GM12878 (cell line): ENCODE data around the gene ENDOG. TPM values are rescaled to one million over a fixed set of nuclear protein-coding genes. Genes with fewer than 3 reads are reported as not detected.

Experiments used
- ATAC-seq: fragments of 200-7000 bp; cut with Tn5 transposase; 3 replicates; pipeline ENCODE4 v1.9.1; 2020; ENCODE audit warnings: mild to moderate bottlenecking, moderate library complexity
- BruUV-seq: library from RNA; stranded (reverse); fragments of 400-500 nt; replicated peaks from 2 replicates; lab custom pipeline; 2021; lab: Mats Ljungman, UMichigan
- CTCF ChIA-PET: fragments of 300-600 bp; sonication (Branson Sonifier 250); formaldehyde crosslinking; extraction: SDS; loops from one replicate; lab custom pipeline; 2021; ENCODE audit warnings: inconsistent platforms; lab: Yijun Ruan, JAX
- POLR2A ChIA-PET: fragments of 350-600 bp; formaldehyde crosslinking; extraction: SDS; loops from one replicate; lab custom pipeline; 2021; ENCODE audit warnings: inconsistent platforms; lab: Charles Lee
- RAD21 ChIA-PET: fragments of 300-600 bp; sonication (Branson Sonifier 250); formaldehyde crosslinking; loops from one replicate; lab custom pipeline; 2023; ENCODE audit warnings: antibody characterized with exemption; ENCODE audit not compliant: unreplicated experiment; lab: Charles Lee
- SMC1A ChIA-PET: fragments of 300-600 bp; sonication (Branson Sonifier 250); formaldehyde crosslinking; loops from one replicate; lab custom pipeline; 2023; ENCODE audit not compliant: unreplicated experiment, uncharacterized antibody; lab: Charles Lee
- DNase-seq: peaks from one replicate; pipeline ENCODE4 v3.0.0-alpha.2; 2011; ENCODE audit warnings: low read depth, low spot score
- FAIRE-seq: peaks from 3 replicates; lab custom pipeline; 2011; peaks lifted over from hg19 to GRCh38; lab: Jason Lieb, UNC
- H2AFZ ChIP-seq: 2 replicates; pipeline ENCODE4 v1.6.0; 2011; ENCODE audit warnings: low read depth, low read length, control low read depth; ENCODE audit not compliant: control insufficient read depth
- H3K27ac ChIP-seq: 2 replicates; pipeline ENCODE4 v1.5.1; 2011; ENCODE audit warnings: control low read depth; ENCODE audit not compliant: control insufficient read depth, insufficient read depth
- H3K27me3 ChIP-seq, 2 experiments: replicated peaks in 1 of 2; 2 replicates each; pipeline versions ENCODE4 v1.6.0 to v1.6.1; 2011; ENCODE audit warnings: low read length in 1 of 2; ENCODE audit not compliant: control insufficient read depth in 2 of 2, insufficient read depth in 2 of 2
- H3K36me3 ChIP-seq, 2 experiments: 2 replicates each; pipeline ENCODE4 v1.5.1; 2011; ENCODE audit warnings: low read length in 1 of 2; ENCODE audit not compliant: control insufficient read depth in 2 of 2, insufficient read depth in 2 of 2
- H3K4me1 ChIP-seq: 2 replicates; pipeline ENCODE4 v1.6.1; 2011; ENCODE audit warnings: mild to moderate bottlenecking, low read length, moderate library complexity, mixed read lengths; ENCODE audit not compliant: control insufficient read depth, insufficient read depth
- H3K4me2 ChIP-seq: 2 replicates; pipeline ENCODE4 v1.6.0; 2011; ENCODE audit warnings: control low read depth; ENCODE audit not compliant: control insufficient read depth, insufficient read depth
- H3K4me3 ChIP-seq: fragments of 200-600 bp; sonication (generic); 2 replicates; pipeline ENCODE4 v1.5.1; 2016
- H3K79me2 ChIP-seq: 2 replicates; pipeline ENCODE4 v1.6.0; 2011; ENCODE audit warnings: low read length; ENCODE audit not compliant: control insufficient read depth, insufficient read depth
- H3K9ac ChIP-seq: 2 replicates; pipeline ENCODE4 v1.8.0; 2011; ENCODE audit warnings: low read length, control low read depth, mixed read lengths; ENCODE audit not compliant: control insufficient read depth, insufficient read depth
- H3K9me3 ChIP-seq: replicated peaks from 3 replicates; pipeline ENCODE4 v1.5.1; 2011; ENCODE audit warnings: mild to moderate bottlenecking, low read length; ENCODE audit not compliant: control insufficient read depth, insufficient read depth
- H4K20me1 ChIP-seq: 2 replicates; pipeline ENCODE4 v1.6.0; 2011; ENCODE audit not compliant: control insufficient read depth, insufficient read depth
- BMI1 ChIP-seq: fragments of 450-650 bp; IDR thresholded peaks from 2 replicates; pipeline ENCODE4 v1.6.1; 2016; ENCODE audit warnings: mild to moderate bottlenecking, moderate library complexity, borderline replicate concordance
- CHD1 ChIP-seq: IDR thresholded peaks from 2 replicates; pipeline ENCODE4 v1.6.1; 2012; ENCODE audit warnings: low read depth, low read length, improper control_type of control experiment
- CHD4 ChIP-seq: fragments of 200-600 bp; sonication (generic); IDR thresholded peaks from 2 replicates; pipeline ENCODE4 v1.6.1; 2016; ENCODE audit warnings: mild to moderate bottlenecking
- DPF2 ChIP-seq: fragments of 450-650 bp; IDR thresholded peaks from 2 replicates; pipeline ENCODE4 v1.6.1; 2017; ENCODE audit warnings: mild to moderate bottlenecking
- EGR1 ChIP-seq, 2 experiments: IDR thresholded peaks; 1 replicate in 1 of 2; 2 replicates in 1 of 2; pipeline ENCODE4 v1.6.1; 2011 to 2012; ENCODE audit warnings: low read depth in 2 of 2, low read length in 2 of 2, borderline replicate concordance in 1 of 2, mild to moderate bottlenecking in 1 of 2, moderate library complexity in 1 of 2
- ETV6 ChIP-seq, 2 experiments: fragments of 450-650 bp in 1 of 2; IDR thresholded peaks in 1 of 2; conservative IDR thresholded peaks in 1 of 2; 2 replicates each; pipeline ENCODE4 v1.6.1; 2014; ENCODE audit warnings: antibody characterized with exemption in 1 of 2, borderline replicate concordance in 1 of 2, low read depth in 1 of 2, mild to moderate bottlenecking in 1 of 2, moderate library complexity in 1 of 2
- GABPA ChIP-seq: IDR thresholded peaks from 2 replicates; pipeline ENCODE4 v1.6.1; 2014; ENCODE audit warnings: antibody characterized with exemption, low read depth, mild to moderate bottlenecking, inconsistent platforms
- GATAD2B ChIP-seq: fragments of 450-650 bp; conservative IDR thresholded peaks from 2 replicates; pipeline ENCODE4 v1.6.1; 2017; ENCODE audit warnings: low read depth, mild to moderate bottlenecking, moderate library complexity
- HDAC2 ChIP-seq: fragments of 200-600 bp; sonication (generic); IDR thresholded peaks from 2 replicates; pipeline ENCODE4 v1.6.1; 2017
- IKZF1 ChIP-seq: fragments of 450-650 bp; conservative IDR thresholded peaks from 2 replicates; pipeline ENCODE4 v1.6.1; 2017; ENCODE audit warnings: antibody characterized with exemption, mild to moderate bottlenecking
- KDM1A ChIP-seq: fragments of 200-600 bp; sonication (generic); IDR thresholded peaks from 2 replicates; pipeline ENCODE4 v1.6.1; 2016; ENCODE audit warnings: borderline replicate concordance
- LARP7 ChIP-seq: fragments of 450-650 bp; IDR thresholded peaks from 2 replicates; pipeline ENCODE4 v1.6.1; 2017; ENCODE audit warnings: mild to moderate bottlenecking
- MYC ChIP-seq: IDR thresholded peaks from 2 replicates; pipeline ENCODE4 v1.6.1; 2011; ENCODE audit warnings: mild to moderate bottlenecking, low read length, moderate library complexity, inconsistent platforms; ENCODE audit not compliant: insufficient read depth, insufficient replicate concordance, insufficient read length, severe bottlenecking
- NFYA ChIP-seq: IDR thresholded peaks from 2 replicates; pipeline ENCODE4 v1.6.1; 2011; ENCODE audit warnings: low read depth, mild to moderate bottlenecking, low read length, improper control_type of control experiment, borderline replicate concordance
- POLR2AphosphoS2 ChIP-seq: IDR thresholded peaks from 2 replicates; pipeline ENCODE4 v1.6.1; 2011; ENCODE audit warnings: low read depth, mild to moderate bottlenecking, low read length, improper control_type of control experiment, moderate library complexity
- POLR2AphosphoS5 ChIP-seq: IDR thresholded peaks from 2 replicates; pipeline ENCODE4 v1.6.1; 2011; ENCODE audit warnings: mild to moderate bottlenecking, low read length, inconsistent platforms
- RAD21 ChIP-seq: IDR thresholded peaks from 2 replicates; pipeline ENCODE4 v1.6.1; 2011; ENCODE audit warnings: mild to moderate bottlenecking, low read depth, low read length, moderate library complexity; ENCODE audit not compliant: insufficient read depth
- SMC3 ChIP-seq: IDR thresholded peaks from 2 replicates; pipeline ENCODE4 v1.6.1; 2011; ENCODE audit warnings: low read length, improper control_type of control experiment, borderline replicate concordance
- SPI1 ChIP-seq: IDR thresholded peaks from 2 replicates; pipeline ENCODE4 v1.6.1; 2011; ENCODE audit warnings: low read depth, mild to moderate bottlenecking, low read length, moderate library complexity, borderline replicate concordance; ENCODE audit not compliant: insufficient read depth
- SREBF1 ChIP-seq: IDR thresholded peaks from 2 replicates; pipeline ENCODE4 v1.6.1; 2012; ENCODE audit warnings: mild to moderate bottlenecking, low read length
- SREBF2 ChIP-seq: IDR thresholded peaks from 2 replicates; pipeline ENCODE4 v1.6.1; 2012; ENCODE audit warnings: mild to moderate bottlenecking, low read length
- STAT1 ChIP-seq: fragments of 450-650 bp; conservative IDR thresholded peaks from 2 replicates; pipeline ENCODE4 v1.6.1; 2014; ENCODE audit warnings: antibody characterized with exemption, mild to moderate bottlenecking
- TBL1XR1 ChIP-seq: IDR thresholded peaks from 2 replicates; pipeline ENCODE4 v1.6.1; 2012; ENCODE audit warnings: low read depth, low read length, improper control_type of control experiment
- ZSCAN29 ChIP-seq: fragments of 450-650 bp; IDR thresholded peaks from 2 replicates; pipeline ENCODE4 v1.6.1; 2017; ENCODE audit warnings: mild to moderate bottlenecking, moderate library complexity
- WGBS: methylation state at CpG from one replicate; pipeline ENCODE4 v1.1.6; 2016; ENCODE audit warnings: low lambda C conversion rate; ENCODE audit not compliant: insufficient replicate concordance, insufficient coverage; ENCODE audit errors: missing lambda C conversion rate; 5-methylcytosine and 5-hydroxymethylcytosine counted together
- in situ Hi-C: fragments of 300-500 bp; cut with MboI; formaldehyde crosslinking; loops from 9 replicates; pipeline ENCODE4 v1.14.3; 2018; ENCODE audit warnings: mixed read lengths
- intact Hi-C: fragments of 100-400 bp; cut with micrococcal nuclease; formaldehyde crosslinking; loops from one replicate; pipeline ENCODE4 v1.14.2; 2022; ENCODE audit not compliant: unreplicated experiment
- polyA plus RNA-seq, 11 experiments: library from polyadenylated mRNA; depleted of rRNA in 4 of 11; unstranded in 6 of 11; stranded (reverse) in 5 of 11; fragments of >200 nt; fragmentation: Nextera tagmentation in 4 of 11; fragmentation: Illumina TruSeq in 1 of 11; extraction: Ambion mirVana in 4 of 11; extraction: Trizol in 1 of 11; gene quantifications; 1 replicate in 1 of 11; 2 replicates in 10 of 11; pipeline versions ENCODE4 v1.2.1 to v1.2.3, GENCODE V29; 2011 to 2016; ENCODE audit warnings: inconsistent platforms in 2 of 11, missing spikeins in 2 of 11, low read depth in 1 of 11
- total RNA-seq, 4 experiments: library from RNA; depleted of rRNA in 3 of 4; stranded (reverse); fragments of >200 nt in 3 of 4; fragmentation: Illumina TruSeq in 1 of 4; extraction: Trizol in 1 of 4; gene quantifications; 2 replicates each; pipeline versions ENCODE4 v1.2.1 to v1.2.3, GENCODE V29; 2013 to 2021
- TF ChIP-seq, protein P1 (sequence below): IDR thresholded peaks from 2 replicates; pipeline ENCODE4 v1.6.1; 2011; ENCODE audit warnings: low read depth, mild to moderate bottlenecking, low read length, moderate library complexity, borderline replicate concordance; ENCODE audit errors: extremely low read depth

The ENDOG gene
- total and polyA plus RNA-seq, 10 of the 15 experiments (the other 5 are each of a cell fraction or from before 2014, with no cell fraction given) = 0.84 to 29.2 (median 9.0) TPM

DNA sequence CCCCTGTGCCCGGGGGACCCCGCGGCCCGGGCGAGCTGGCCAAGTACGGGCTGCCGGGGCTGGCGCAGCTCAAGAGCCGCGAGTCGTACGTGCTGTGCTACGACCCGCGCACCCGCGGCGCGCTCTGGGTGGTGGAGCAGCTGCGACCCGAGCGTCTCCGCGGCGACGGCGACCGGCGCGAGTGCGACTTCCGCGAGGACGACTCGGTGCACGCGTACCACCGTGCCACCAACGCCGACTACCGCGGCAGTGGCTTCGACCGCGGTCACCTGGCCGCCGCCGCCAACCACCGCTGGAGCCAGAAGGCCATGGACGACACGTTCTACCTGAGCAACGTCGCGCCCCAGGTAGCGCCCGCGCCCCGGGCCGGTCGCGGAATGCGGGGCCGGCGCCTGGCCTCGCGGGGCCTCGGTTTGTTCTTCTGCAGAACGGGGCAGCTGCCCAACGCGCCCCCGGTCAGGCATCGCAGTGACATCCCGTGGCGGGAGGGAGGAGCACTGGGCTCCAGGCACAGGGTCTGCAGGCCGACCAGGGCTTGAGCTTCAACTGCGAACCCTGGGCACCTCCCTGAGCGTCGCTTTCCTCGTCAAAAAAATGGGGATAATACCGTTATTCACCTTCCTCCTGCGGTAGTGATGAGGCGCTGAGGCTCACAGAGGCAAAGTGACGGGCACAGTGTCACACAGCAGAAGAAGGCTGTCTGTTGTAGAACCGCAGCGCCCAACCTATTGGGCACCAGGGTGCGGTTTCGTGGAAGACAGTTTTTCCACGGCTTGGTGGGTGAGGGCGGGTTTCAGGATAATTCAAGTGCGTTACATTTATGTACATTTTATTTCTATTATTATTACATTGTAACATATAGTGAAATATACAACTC is 777 bp downstream of the ENDOG start:
- ATAC-seq (peak; percentile 27), DNase-seq (no peak), FAIRE-seq (no peak)
- H3K9ac ChIP-seq = peak overlapping the region; percentile 45; the same call in 1 of the 2 replicates
- intact Hi-C loops = loop anchor here (10.0 kb wide), 1 partner anchor 174 kb away; no protein-coding TSS in a partner anchor
- peaks cover 10 to 11% of the 10 kb centered on the region in 2 experiments; a peak in 3 of 4 replicates for H3K36me3 ChIP-seq
- ChIA-PET POLR2A (interaction anchor here (0.6 to 2.5 kb wide), 8 partner anchors 9 to 268 kb away, joined by 3 to 15 read pairs (median 4); partner anchors contain the start of genes SPOUT1 and ZDHHC12), SMC1A (interaction anchor here (0.7 to 1.8 kb wide), 5 partner anchors 9 to 380 kb away, joined by 3 to 8 read pairs (median 4); partner anchors contain the start of gene SPOUT1), RAD21 (interaction anchor here (0.7 to 1.8 kb wide), 17 partner anchors 7 to 448 kb away, joined by 3 to 12 read pairs (median 3); partner anchors contain the start of genes KYAT1, MIGA2, ODF2 and PKN3), CTCF (interaction anchor here (0.6 to 3.3 kb wide), 27 partner anchors 8 to 448 kb away, joined by 3 to 29 read pairs (median 4); partner anchors contain the start of genes SPOUT1, URM1 and ZDHHC12)
- no peaks in the 10 kb centered on the region for H3K27me3 ChIP-seq
- peaks cover 3% of the 10 kb centered on the region; the same call in 1 of the 2 replicates for H3K79me2 ChIP-seq
- H3K4me2 ChIP-seq = peak overlapping the region; percentile 97
- peak overlapping the region; percentile 92 for H2AFZ ChIP-seq
- H3K4me1 ChIP-seq = peaks cover 7% of the 10 kb centered on the region; the same call in 1 of the 2 replicates
- no peaks in the 10 kb centered on the region for H4K20me1 ChIP-seq
- H3K27ac ChIP-seq = 0 out of 2 replicates have a peak overlapping the region, but pooled peaks have one; percentile 5
- no TSS peak for BruUV-seq
- H3K4me3 ChIP-seq = peak overlapping the region; percentile 60
- WGBS = 9% methylated on average over 88 of the region's 90 CpGs
- in situ Hi-C loops = no loop called here
- no peaks in the 10 kb centered on the region for H3K9me3 ChIP-seq
- no peak for TF ChIP-seq HDAC2
- TF ChIP-seq POLR2AphosphoS2 = no peak
- TF ChIP-seq, protein P1, sequence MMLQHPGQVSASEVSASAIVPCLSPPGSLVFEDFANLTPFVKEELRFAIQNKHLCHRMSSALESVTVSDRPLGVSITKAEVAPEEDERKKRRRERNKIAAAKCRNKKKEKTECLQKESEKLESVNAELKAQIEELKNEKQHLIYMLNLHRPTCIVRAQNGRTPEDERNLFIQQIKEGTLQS = no peak
- TF ChIP-seq SREBF1 = no peak
- TF ChIP-seq ETV6 (conservative IDR thresholded peaks at IDR 0.05 in 1 of 2, IDR thresholded peaks at IDR 0.05 in 1 of 2; ENCODE audit: borderline replicate concordance in 1 of 2, low read depth in 1 of 2) = no peak
- TF ChIP-seq IKZF1 = peak; percentile 48; the same call in 1 of the 2 replicates
- no peak for TF ChIP-seq SMC3
- no peak for TF ChIP-seq MYC
- peak; percentile 86 for TF ChIP-seq GATAD2B
- TF ChIP-seq GABPA = no peak
- TF ChIP-seq CHD4 = no peak
- TF ChIP-seq POLR2AphosphoS5 = no peak
- TF ChIP-seq KDM1A = no peak
- TF ChIP-seq ZSCAN29 = no peak
- TF ChIP-seq RAD21 = no peak
- peak; percentile 42; the same call in 1 of the 2 replicates for TF ChIP-seq LARP7
- TF ChIP-seq CHD1 = no peak
- no peak for TF ChIP-seq TBL1XR1
- TF ChIP-seq SREBF2 = no peak
- TF ChIP-seq EGR1 (IDR thresholded peaks at IDR 0.05; ENCODE audit: borderline replicate concordance in 1 of 2, low read depth in 2 of 2, low read length in 2 of 2) = no peak
- no peak for TF ChIP-seq NFYA
- no peak for TF ChIP-seq BMI1
- no peak for TF ChIP-seq SPI1
- TF ChIP-seq DPF2 = 0 out of 2 replicates have a peak, but pooled peaks have one; percentile 45
- no peak for TF ChIP-seq STAT1
